ENCODE measurements around the gene SSC5D. TPM values are rescaled to one million over a fixed set of nuclear protein-coding genes. Genes with fewer than 3 reads are reported as not detected.

Gene SSC5D
- total RNA-seq, 1 donor from 2014 or later: 0.20 TPM

GRCh38 chr19:55489711-55490477 is 1.7 kb downstream of the SSC5D start:
- ATAC-seq (ENCODE audit: low read depth) (no peak), DNase-seq (no peak)
- H3K27me3 Mint-ChIP-seq: peaks cover 9% of the 10 kb centered on the region
- ChIA-PET POLR2A (no interaction called here), CTCF (interaction anchor here (1.0 kb wide), 1 partner anchor 14 kb away, joined by 5 read pairs; no protein-coding TSS in a partner anchor)
- H3K4me3 Mint-ChIP-seq: no peak overlapping the region
- H3K27ac Mint-ChIP-seq: no peak overlapping the region
- H3K9me3 Mint-ChIP-seq: no peaks in the 10 kb centered on the region
- H3K4me1 Mint-ChIP-seq: peaks cover 9% of the 10 kb centered on the region
- intact Hi-C loops (cut with micrococcal nuclease): no loop called here
- no peaks in the 10 kb centered on the region for H3K36me3 Mint-ChIP-seq (ENCODE audit: low read depth)
- TF ChIP-seq, protein P1, sequence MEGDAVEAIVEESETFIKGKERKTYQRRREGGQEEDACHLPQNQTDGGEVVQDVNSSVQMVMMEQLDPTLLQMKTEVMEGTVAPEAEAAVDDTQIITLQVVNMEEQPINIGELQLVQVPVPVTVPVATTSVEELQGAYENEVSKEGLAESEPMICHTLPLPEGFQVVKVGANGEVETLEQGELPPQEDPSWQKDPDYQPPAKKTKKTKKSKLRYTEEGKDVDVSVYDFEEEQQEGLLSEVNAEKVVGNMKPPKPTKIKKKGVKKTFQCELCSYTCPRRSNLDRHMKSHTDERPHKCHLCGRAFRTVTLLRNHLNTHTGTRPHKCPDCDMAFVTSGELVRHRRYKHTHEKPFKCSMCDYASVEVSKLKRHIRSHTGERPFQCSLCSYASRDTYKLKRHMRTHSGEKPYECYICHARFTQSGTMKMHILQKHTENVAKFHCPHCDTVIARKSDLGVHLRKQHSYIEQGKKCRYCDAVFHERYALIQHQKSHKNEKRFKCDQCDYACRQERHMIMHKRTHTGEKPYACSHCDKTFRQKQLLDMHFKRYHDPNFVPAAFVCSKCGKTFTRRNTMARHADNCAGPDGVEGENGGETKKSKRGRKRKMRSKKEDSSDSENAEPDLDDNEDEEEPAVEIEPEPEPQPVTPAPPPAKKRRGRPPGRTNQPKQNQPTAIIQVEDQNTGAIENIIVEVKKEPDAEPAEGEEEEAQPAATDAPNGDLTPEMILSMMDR (IDR thresholded peaks at IDR 0.05): no peak

DNA sequence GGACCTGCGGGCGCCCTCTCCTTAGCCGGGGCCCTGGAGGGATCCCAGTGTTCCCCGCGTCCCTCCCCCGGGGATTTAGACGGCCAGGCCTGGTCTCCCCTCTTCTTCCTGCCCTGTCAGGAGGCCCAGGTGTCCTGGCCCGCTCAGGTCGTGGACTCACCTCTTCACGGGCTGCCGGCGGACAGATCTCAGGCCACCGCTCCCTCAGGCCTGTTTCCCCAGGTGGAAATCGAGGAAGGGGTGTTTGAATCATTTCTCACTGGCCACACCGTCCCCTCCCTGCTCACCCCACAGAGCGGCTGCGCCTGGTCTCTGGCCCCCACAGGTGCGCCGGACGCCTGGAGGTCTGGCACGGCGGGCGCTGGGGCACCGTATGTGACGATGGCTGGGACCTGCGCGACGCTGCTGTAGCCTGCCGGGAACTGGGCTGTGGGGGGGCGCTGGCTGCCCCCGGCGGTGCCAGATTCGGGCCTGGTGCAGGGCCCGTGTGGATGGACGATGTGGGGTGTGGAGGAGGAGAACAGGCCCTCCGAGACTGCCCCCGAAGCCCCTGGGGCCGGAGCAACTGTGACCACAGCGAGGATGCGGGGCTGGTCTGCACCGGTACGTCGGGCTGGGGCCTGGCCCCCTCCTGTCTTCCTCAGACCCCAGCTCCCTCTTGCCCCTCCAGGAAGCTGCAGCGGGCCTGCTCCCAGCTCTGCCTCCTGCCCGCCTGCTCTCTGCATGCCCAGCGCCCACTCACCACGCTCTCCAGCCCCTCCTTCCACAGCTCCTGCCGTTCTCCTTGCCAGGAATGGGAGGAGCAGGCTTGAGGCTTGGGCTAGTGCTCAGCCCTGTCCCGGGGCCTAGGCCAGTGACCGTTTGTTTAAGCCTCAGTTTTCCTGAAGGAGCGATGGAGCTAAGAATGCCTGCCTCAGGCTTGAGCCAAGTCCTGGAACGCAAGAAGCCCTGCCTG is 2.5 kb downstream of the SSC5D start:
- H3K4me3 Mint-ChIP-seq: no peak overlapping the region

DNA sequence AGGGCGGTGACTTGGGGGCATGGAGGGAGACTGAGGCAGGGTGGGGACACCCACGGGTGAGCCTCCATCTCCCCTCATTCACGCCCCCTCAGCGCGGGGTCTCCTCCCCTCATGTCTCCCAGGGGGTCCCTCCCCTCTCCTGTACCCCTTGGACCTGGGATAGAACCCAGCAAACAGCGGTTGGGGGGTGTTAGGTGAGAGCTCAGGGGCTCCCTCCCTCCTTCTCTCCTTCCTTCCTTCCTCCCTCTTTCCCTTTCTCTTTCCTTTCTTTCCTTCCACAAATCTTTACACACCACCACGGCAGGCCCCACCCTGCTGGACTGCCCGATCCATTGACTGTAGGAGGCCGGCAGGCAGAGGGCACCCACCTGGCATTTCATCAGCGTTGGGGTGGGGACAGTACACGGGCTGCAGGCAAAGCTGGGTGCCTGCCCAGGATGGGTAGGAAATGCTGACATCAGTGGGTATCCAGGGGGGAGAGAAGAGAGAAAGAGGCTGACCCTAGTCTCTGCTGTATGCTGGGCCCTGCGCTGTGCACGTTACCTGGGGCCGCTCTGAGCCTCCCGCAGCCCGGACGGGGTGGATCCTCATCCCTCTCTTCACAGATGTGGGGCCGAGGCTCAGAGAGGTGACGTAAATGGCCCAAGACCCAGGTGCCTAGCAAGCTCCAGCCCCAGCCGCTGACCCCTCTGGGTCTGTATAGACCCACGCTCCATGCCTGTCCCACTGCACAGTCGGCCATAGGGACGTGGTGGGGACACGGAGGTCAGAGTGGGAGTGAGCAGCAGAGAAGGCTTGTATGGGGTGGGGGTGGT is 3.5 kb downstream of the SSC5D start:
- no peak overlapping the region for H3K27ac Mint-ChIP-seq
- POLR2A ChIA-PET: no interaction called here
- DNase-seq (no peak), ATAC-seq (ENCODE audit: low read depth) (no peak)
- H3K9me3 Mint-ChIP-seq: no peaks in the 10 kb centered on the region
- H3K27me3 Mint-ChIP-seq: peaks cover 9% of the 10 kb centered on the region
- peaks cover 3% of the 10 kb centered on the region for H3K4me1 Mint-ChIP-seq
- intact Hi-C loops (cut with micrococcal nuclease): no loop called here
- TF ChIP-seq, protein P1 (IDR thresholded peaks at IDR 0.05): no peak
- CTCF ChIA-PET: interaction anchor here (1.2 to 1.5 kb wide), 3 partner anchors 12 to 139 kb away, joined by 3 to 6 read pairs (median 3); no protein-coding TSS in a partner anchor
- no peak overlapping the region for H3K4me3 Mint-ChIP-seq
- H3K36me3 Mint-ChIP-seq (ENCODE audit: low read depth): no peaks in the 10 kb centered on the region

More for the DNA sequence above, 2.5 kb downstream of the SSC5D start:
- TF ChIP-seq, protein P1 (IDR thresholded peaks at IDR 0.05): no peak
- ChIA-PET CTCF (interaction anchor here (1.2 to 1.5 kb wide), 3 partner anchors 13 to 140 kb away, joined by 3 to 6 read pairs (median 3); no protein-coding TSS in a partner anchor), POLR2A (no interaction called here)
- intact Hi-C loops (cut with micrococcal nuclease): no loop called here
- Mint-ChIP-seq H3K9me3 (no peaks in the 10 kb centered on the region), H3K27me3 (peaks cover 9% of the 10 kb centered on the region), H3K36me3 (ENCODE audit: low read depth) (no peaks in the 10 kb centered on the region), H3K4me1 (peaks cover 7% of the 10 kb centered on the region), H3K27ac (no peak overlapping the region)
- ATAC-seq (ENCODE audit: low read depth): no peak
- DNase-seq: no peak

DNA sequence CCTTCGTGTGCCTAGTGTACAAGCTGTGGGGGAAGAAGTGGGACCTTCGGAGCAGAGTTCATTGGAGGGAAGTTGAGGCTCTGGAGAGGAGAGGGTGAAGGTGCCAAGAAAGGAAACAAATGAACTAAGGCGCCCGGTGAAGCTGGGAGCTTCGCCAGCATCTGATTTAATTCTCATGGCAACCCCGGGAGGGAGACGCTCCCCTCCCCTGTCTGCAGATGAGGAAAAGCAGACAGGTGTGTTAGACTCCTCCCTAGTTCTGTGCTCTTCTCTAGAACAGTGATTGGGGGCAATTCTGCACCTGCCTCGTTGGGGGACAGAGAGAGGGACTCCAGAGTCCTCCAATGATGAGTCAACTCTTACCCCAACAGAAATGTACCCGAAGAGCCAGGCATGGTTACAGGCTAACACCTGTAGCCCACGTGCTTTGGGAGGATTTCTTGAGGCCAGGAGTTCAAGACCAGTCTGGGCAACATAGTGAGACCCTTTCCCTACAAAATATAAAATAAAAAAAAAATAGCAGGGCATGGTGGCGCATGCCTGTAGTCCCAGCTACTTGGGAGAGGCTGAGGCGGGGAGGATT is 4.2 kb downstream of the SSC5D start:
- ChIA-PET CTCF (interaction anchor here (1.2 to 1.5 kb wide), 3 partner anchors 11 to 139 kb away, joined by 3 to 6 read pairs (median 3); no protein-coding TSS in a partner anchor), POLR2A (no interaction called here)
- Mint-ChIP-seq H3K27ac (no peak overlapping the region), H3K9me3 (no peaks in the 10 kb centered on the region), H3K36me3 (ENCODE audit: low read depth) (no peaks in the 10 kb centered on the region), H3K4me1 (no peaks in the 10 kb centered on the region), H3K27me3 (peaks cover 9% of the 10 kb centered on the region), H3K4me3 (no peak overlapping the region)
- intact Hi-C loops (cut with micrococcal nuclease): no loop called here
- DNase-seq (no peak), ATAC-seq (ENCODE audit: low read depth) (no peak)
- TF ChIP-seq, protein P1 (IDR thresholded peaks at IDR 0.05): no peak
